ENCODE results near the gene ARHGAP6.
"Not testable (repeated sequence)": the region's sequence is repeated elsewhere in the genome, so short reads cannot be mapped to it uniquely, and the experiment has no call there.

The ARHGAP6 gene

DNA sequence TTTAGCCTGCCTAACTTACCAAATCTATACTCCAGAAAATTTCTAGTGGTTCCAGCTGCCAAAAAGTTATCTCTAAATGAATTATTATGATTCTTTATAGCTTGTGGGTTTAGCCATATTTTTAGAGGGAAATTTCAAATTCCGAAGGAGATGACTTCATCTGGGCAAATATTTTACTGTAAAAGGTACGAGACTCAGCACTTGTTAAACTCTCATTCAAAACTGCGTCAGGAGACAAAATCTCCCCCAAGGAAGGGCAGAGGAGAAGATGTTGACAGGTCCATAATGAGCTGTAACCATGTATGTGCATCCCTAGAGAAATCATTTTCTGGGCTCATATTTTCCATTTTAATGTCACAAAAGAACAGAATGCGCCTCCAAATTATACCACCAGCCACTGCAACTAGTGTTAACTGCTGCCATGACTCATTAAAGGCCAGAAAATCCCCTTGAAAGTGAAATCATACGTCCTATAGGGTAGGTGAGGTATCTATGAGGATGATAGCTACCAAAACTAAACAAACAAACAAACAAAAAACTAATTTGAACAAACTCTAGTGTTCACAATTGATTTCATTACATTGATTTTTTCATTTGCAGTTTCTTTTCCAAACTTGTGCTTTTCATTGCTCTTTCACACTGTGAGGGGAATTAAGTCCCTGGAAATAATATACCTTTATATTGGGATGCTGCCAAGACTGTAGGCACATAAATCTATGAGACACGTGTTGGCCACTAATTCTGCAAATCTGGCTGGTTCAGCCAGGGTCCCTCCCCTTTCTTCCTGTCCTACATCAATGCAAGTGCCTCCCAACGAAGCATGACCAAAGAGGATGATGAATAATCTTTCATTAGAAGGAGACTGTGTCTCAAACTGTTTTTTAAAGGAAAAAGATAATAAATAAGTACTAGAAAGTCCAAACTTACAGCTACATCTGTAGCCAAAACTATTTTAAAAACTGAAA lies 85.8 kb downstream of the ARHGAP6 start:
- DNase-seq (ENCODE audit: low read depth in 3 of 3, low spot score in 1 of 3) = no peak

DNA sequence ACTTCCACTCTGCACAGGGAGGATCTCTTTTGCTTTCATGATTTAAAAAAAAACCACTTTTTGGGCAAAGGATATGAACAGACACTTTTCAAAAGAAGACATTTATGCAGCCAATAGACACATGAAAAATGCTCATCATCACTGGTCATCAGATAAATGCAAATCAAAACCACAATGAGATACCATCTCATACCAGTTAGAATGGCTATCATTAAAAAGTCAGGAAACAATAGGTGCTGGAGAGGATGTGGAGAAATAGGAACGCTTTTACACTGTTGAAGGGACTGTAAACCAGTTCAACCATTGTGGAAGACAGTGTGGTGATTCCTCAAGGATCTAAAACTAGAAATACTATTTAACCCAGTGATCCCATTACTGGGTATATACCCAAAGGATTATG lies 87.4 kb downstream of the ARHGAP6 start:
- DNase-seq (ENCODE audit: low read depth in 3 of 3, low spot score in 1 of 3) = not testable (repeated sequence)

DNA sequence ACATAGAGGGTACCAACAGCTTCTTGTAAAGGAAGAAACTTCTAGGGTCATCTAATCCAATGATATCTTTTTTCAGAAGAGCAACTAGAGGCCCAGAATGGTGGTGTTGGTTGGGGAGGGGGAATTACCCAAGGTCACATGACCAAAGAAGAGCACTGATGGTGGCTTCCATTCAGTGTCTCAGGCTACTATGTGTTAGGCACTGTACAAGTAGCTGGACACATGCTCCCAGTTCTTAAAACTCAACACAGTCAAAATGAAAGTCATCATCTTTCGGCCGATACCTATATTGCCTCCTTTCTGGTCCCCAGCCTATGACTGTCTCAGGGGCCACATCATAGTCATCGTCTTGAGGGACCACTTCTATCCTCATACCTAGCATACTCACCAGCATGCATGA lies 88.1 kb downstream of the ARHGAP6 start:
- DNase-seq (ENCODE audit: low read depth in 3 of 3, low spot score in 1 of 3) = no peak

DNA sequence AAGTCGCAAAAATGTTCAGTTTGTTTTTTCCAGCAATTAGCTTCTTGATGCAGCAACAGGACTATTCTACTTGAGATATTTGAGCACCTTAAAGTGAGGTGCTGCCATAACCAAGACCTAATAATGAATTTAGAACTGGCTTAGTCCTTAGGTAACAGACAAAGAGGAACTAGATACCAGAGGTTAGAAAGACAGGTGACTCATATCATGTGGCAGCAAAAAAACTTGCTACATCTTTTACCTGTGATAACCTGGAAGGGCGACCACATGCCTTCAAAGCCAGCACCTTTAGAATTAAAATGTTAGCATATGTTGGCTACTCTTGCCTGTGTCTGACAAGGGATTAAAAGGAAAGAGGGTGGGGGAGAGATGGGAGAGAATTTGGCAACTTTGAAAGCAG lies 90.4 kb downstream of the ARHGAP6 start:
- DNase-seq (ENCODE audit: low read depth in 3 of 3, low spot score in 1 of 3) = no peak

DNA sequence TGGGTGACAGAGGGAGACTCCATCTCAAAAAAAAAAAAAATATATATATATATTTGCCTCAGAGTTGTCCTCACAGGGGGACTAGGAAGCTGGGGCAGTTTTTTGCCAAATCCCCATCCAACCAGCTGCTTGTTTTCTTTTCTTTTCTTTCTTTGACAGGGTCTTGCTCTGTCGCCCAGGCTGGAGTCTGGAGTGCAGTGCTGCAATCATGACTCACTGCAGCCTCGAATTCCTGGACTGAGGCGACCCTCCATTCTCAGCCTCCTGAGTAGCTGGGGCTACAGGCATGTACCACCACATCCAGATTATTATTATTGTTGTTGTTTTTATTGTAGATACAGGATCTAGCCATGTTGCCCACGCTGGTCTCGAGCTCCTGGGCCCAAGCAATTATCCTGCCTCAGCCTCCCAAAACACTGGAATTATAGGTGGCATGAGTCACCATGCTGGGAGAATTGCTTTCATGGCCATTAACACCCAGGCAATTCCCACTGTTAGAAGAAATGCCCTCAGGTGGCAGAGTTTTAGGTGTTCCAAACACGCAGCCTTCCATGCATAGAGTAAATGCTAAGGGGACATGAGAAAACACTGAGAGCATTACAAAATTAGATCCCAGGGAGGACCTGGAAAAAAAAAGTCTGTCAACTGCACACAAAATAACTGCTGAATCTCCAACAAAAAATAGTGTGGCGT lies 98.0 kb downstream of the ARHGAP6 start:
- no peak for DNase-seq (ENCODE audit: low read depth in 3 of 3, low spot score in 1 of 3)

DNA sequence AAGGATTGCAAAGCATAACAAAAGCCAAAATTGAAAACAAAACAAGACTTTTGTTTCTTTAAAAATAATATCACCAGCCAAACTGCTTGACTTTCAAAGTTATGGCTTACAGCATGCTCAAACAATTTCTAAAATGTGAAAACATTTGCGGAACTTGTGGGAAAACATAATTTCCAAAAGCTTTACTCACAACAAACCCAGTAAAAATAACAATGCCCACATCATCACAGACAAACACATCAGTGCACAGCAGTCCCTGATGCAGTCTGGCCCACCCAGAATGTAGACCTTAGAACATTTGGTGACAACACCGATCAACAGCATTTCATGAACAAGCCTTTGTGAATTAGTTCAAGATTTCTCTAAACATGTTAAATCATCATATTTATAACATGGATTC lies 98.9 kb downstream of the ARHGAP6 start:
- DNase-seq (ENCODE audit: low read depth in 3 of 3, low spot score in 1 of 3) = no peak

DNA sequence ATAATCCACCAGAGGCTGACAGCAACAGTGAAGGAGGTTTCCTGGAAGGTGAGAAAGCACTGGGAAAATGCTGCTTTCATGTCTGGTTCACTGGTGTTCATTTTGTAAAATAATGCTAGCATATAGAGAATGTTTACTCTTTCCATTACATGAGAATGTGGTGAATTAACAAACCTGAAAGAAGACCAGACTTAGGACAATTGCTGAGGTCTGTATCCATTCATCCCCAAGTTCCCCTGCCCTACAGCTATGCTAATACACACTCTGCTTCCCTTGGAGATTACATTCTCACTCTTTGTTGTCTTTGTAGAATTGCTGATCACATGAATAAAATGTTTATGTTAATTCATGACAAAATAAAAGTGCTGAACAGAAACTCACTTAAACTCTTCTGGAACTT lies 99.5 kb downstream of the ARHGAP6 start:
- no peak for DNase-seq (ENCODE audit: low read depth in 3 of 3, low spot score in 1 of 3)

DNA sequence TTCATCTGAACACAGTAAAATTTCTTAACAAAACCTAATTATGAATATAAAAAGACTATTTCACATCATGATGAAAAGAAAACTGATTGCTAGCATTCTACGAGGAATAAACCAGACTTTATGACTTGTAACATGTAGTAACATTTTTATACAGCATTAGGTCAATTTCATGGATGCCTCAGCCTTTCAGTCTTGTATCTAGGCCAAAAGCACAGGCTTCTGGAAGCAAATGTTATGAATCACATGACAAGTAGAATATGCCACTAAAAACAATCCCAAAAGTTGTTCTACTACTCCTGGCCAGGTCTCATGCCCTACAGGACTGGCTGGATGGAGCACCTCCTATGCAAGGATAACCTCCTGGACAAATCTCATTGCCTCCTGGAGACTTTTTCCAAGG lies 101.2 kb downstream of the ARHGAP6 start:
- DNase-seq (ENCODE audit: low read depth in 3 of 3, low spot score in 1 of 3) = no peak

DNA sequence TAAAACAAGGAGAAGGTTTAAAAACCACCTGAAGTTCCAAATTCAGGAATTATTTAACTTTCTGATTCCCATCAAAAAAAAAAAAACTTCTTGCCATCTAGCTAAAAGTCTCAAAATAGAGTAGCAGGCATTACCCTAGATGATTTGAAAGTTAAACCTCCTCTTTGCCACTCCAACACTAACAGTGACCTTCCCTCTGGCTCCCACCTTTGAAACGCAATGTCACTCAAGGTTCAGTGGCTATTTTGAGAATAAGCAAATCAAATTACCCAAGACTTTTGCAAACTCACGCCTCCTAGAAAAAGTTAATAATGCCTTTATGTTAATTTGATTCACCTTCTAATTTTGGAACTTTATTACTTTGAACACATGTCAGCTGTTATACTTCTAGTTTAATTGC lies 103.2 kb downstream of the ARHGAP6 start:
- no peak for DNase-seq (ENCODE audit: low read depth in 3 of 3, low spot score in 1 of 3)

DNA sequence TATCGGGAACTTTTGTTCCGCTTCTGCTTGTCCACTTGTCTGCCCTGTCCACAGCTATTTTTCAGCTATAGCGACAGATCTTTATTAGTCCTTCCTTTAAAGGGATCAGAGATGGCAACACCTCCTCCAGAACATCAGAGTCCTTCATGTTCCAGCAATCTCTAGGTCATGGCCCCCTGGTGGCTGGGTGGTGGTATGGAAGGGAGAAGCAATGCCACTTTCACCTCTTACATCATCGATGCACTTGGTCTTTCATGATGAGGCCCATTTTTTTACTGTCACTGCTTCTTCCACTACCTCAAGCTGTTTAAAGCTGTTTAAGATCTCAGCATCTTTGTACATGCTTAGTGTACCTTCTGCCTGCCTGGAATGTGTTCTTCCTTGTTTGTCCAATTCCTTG lies 106.7 kb downstream of the ARHGAP6 start:
- peak in 2 of 3 donors; percentile 2 to 8 for DNase-seq (ENCODE audit: low read depth in 3 of 3, low spot score in 1 of 3)

DNA sequence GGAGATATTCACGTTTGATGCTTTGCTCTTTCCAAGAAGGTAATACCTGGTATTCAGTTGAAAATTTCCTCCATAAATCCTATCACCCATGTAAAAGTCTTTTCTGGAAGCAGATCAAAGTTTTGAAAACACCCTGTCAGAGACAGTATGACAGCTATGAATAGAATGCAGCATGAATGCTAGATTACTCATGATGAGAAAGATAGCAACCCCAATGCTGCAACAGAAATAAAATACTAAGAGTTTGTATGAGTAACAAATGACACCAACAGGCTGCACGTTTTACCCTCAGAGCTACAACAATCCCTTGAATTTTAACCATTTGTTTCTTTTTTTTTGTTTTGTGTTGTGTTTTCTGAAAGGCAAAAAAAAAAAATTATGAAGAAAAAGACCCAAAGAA lies 108.6 kb downstream of the ARHGAP6 start:
- DNase-seq (ENCODE audit: low read depth in 3 of 3, low spot score in 1 of 3) = no peak

DNA sequence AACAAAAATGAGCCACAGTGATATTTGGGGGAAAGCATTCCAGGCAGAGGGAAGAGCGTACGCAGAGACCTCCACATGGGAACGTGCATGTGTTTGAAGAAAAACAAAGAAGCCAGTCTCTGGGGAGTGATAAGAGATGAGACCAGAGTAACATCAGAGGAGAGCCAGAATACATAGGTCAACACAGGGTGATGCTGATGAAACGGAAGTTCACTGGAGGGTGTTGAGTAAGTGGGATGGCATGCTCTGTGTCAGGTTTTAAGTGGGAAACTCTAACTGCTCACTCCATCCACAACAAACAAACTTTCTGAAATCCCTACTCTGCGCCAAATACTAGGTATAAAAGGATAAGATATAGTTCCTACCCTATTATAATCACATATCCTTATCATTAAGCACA lies 110.0 kb downstream of the ARHGAP6 start:
- DNase-seq (ENCODE audit: low read depth in 3 of 3, low spot score in 1 of 3) = no peak

DNA sequence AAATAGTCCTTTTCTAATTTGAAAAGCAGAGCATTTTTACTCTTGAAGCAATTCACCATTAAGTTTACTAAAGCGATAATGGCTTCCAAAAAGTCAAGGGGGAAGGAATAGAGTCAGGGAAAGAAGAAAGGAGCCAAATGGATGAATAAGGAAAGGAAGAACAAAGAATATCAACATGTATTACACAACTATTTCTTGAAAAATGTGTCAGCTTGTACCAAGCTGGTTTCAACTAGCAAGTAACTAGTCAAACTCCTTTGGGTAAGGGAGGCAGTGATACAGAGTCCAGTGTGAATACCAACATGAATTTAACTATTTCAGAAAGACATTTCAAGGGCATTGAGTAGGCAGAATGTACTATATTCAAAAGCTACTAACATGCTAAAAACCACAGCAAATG lies 112.1 kb downstream of the ARHGAP6 start:
- DNase-seq (ENCODE audit: low read depth in 3 of 3, low spot score in 1 of 3) = no peak

DNA sequence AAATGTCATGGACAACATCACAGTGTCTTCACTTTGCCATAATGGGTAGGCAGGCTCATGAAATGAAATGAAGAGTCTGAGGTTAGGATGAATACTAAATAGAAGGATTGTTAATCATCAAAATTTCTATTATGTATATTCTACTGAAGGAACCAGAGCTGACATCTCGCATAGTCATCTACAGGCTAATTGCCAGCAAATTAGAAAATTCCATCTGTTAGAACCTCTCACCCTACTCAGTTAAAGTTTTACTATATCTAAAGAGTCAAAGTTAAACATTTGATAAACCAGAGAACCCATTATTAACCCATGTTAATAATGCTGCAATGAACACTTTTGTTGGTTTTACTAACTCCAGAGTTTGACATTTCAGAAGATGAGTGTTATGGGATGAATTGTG lies 114.6 kb downstream of the ARHGAP6 start:
- no peak for DNase-seq (ENCODE audit: low read depth in 3 of 3, low spot score in 1 of 3)

DNA sequence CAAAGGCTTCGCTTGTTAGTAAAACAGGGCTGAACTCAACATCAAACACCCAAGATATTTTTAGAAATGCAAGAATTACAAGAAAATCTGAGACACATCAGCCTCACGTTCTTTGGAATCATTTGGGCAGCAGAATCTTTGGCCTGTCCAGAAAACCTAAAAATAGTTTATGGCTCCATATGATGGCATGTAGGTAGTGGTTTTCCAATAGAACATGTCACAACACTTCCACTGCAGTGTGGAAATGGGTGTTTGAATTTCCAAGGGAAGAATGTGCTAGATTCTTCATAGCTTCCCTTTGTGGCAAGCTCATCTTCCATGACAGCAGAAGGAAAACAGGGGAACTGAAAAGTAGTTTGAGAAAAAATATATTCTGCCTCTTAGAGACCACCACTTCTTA lies 118.8 kb downstream of the ARHGAP6 start:
- DNase-seq (ENCODE audit: low read depth in 3 of 3, low spot score in 1 of 3) = no peak

DNA sequence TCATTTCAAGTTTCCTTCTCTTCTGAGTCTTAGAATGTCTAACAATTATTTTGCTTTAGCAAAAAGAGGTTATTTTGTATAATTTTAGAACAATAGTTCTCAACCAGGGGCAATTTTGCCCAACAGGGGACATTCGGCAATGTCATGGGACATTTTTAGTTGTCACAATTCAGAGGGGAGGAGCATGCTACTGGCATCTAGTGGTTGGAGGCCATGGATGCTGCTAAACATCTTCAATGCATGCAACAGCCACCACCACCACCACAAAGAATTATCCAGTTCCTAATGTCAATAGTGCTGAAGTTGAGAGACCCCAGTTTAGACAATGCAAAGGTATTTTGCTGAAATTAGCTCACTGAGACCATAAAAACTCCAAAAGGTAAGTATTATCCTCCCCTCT lies 122.5 kb downstream of the ARHGAP6 start:
- DNase-seq (ENCODE audit: low read depth in 3 of 3, low spot score in 1 of 3) = no peak

DNA sequence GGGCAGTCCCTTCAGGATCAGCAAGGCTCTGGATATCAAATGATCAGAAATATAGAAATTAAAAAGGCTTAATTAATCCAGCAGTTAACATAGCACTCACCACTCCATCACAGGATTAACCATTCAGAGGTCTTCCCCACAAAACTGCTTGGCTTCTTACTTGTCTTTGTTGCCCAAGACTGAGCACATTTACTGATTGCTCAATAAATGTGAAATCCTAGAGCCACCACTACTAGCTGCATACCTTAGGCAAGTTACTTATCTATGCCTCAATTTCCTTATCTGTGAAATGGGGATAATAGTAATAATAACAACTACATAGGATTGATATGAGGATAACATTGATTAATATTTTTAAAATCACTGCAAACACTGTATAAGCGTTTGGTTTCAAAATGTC lies 124.2 kb downstream of the ARHGAP6 start:
- DNase-seq (ENCODE audit: low read depth in 3 of 3, low spot score in 1 of 3) = no peak

DNA sequence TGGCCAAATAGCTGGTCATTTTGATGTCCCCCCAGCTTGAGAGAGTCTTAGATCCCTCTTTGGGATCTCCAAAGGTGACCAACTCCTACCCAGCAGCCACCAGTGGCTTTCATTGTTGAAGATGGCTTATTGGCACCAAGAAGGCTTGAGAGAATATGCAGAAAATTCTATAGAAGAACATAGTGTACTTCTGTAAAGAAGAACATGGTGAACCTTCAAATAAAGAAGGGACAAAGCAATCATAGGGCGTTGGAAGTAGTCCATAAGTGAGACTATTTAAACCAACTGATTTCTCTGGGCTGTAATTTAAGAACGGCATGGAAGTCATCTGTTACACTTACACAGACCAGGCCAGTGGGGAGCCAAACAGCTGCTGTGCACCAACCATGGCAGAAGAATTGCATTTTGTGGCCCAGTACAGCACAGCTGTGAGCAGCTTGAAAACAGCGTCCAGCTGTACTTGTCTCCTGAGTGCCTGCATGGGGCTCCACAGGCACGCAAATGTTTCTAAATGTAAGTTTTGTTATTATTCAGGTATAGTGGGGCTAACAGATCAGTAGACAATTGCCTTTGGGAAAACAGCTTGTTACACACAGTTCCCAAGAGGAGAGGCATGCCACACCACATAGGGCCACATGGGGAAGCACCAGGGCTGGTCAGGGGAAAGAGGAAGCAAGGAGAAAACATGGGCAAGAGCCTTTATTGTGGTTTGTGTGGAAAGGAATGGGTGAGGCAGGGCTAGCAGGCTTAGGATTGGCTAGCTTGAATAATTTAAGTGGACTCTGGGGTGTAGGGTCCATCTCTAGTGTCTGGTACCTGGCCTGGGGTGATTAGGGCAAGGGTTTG lies 125.0 kb downstream of the ARHGAP6 start:
- DNase-seq (ENCODE audit: low read depth in 3 of 3, low spot score in 1 of 3) = no peak

DNA sequence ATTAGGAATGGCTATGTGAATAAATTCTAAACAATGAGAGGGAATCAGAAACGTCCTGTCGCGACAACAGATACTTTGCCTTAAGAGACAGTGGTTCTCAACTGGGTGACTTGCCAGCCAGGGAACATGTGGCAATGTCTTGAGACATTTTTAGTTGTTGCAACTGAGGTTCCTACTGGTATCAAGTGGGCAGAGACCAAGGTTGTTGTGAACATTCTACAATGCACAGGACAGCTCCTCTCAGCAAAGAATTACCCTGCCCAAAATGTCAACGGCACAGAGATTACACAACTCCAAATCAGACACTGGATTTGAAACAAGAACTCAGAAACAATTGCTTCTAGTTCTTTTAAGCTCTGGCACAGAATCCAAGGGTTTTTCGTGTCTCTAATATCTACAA lies 128.6 kb downstream of the ARHGAP6 start:
- DNase-seq (ENCODE audit: low read depth in 3 of 3, low spot score in 1 of 3) = no peak

DNA sequence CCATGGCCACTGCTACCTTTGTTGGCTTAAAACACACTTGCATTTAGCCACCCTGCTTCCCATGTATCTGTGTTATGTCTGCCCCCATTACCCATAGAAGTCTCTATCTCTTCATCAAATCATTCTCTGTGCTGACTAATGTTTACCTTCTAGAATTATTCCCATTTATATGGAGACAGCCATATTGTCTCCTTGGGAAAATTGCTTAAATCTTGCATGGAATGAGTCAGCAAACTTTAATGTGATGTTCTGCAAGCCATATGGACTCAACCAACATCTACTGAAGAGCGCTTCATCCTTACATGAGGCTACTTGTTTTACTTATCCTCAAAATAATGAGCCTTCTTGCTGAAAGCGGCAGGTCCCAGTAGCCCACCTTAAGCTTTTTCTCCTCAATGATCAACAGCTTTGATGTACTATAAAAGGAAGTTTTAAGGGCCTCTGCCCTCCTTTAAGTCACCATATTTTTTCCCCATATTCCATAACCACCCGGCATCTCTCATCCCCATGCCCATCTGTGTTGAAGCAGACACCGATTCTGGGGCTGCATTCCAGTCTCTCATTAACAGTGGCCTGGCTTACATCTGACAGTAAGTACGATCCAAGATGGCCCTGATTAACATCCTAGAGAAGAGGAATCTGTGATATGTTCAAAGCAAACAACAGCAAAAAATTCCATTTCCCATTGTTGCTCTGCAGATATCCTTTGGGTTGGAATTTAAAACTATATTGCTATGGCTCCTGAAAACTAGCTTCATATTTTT lies 130.4 kb downstream of the ARHGAP6 start:
- no peak for DNase-seq (ENCODE audit: low read depth in 3 of 3, low spot score in 1 of 3)

DNA sequence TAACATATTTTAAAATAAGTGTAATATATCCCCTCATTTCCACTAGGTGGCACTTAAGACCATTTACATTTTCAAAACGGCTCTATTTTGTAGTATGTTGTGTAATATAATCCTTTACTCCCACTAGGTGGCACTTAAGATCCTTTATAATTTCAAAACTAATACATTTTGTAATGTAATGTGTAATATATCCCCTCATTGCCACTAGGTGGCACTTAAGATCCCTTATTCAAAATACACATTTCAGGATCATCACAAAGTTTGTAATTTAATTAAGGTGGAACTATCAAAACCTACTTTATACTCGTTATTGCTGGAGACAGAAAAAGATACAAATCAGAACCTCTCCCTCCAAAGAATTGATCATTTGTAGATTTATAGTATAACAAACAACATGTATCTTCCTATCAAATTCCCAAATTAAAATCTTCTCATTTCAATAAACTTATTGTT lies 132.5 kb downstream of the ARHGAP6 start:
- DNase-seq (ENCODE audit: low read depth in 3 of 3, low spot score in 1 of 3) = no peak

Data from stimulated activated CD4-positive, alpha-beta T cell treated with anti-CD3 and anti-CD28 coated beads, TNF-alpha, amount 100 ng/mL, for 1 hour (primary cell).